Esophagus (tissue), 2 donors: ENCODE measurements around the gene PLCL2. TPM values are rescaled to one million over a fixed set of nuclear protein-coding genes. Genes with fewer than 3 reads are reported as not detected.

Experiments
- H3K27ac ChIP-seq, 2 donors: one replicate each; pipeline ENCODE4 v1.5.1; 2013; ENCODE audit warnings: low read depth in 2 of 2, mild to moderate bottlenecking in 2 of 2, inconsistent platforms in 1 of 2, low read length in 1 of 2, moderate library complexity in 1 of 2
- H3K27me3 ChIP-seq, 2 donors: one replicate each; pipeline ENCODE4 v1.6.1; 2013; ENCODE audit warnings: low read length in 2 of 2, control low read depth in 1 of 2, mild to moderate bottlenecking in 1 of 2; ENCODE audit not compliant: insufficient read depth in 2 of 2, control insufficient read depth in 1 of 2
- H3K36me3 ChIP-seq, 2 donors: one replicate each; pipeline ENCODE4 v1.6.1; 2013; ENCODE audit warnings: low read length in 1 of 2; ENCODE audit not compliant: control insufficient read depth in 2 of 2, insufficient read depth in 2 of 2
- H3K4me1 ChIP-seq, 2 donors: one replicate each; pipeline ENCODE4 v1.6.1; 2013; ENCODE audit warnings: low read length in 1 of 2; ENCODE audit not compliant: control insufficient read depth in 2 of 2, insufficient read depth in 2 of 2
- H3K4me3 ChIP-seq, 2 donors: one replicate each; pipeline ENCODE4 v1.5.1; 2013; ENCODE audit warnings: low read length in 2 of 2, mild to moderate bottlenecking in 2 of 2, low read depth in 1 of 2, moderate library complexity in 1 of 2
- H3K9me3 ChIP-seq, 2 donors: one replicate each; pipeline ENCODE4 v1.6.1; 2013; ENCODE audit warnings: mild to moderate bottlenecking in 2 of 2, low read depth in 1 of 2, low read length in 1 of 2, moderate library complexity in 1 of 2; ENCODE audit not compliant: control insufficient read depth in 2 of 2, insufficient read depth in 1 of 2
- WGBS, 2 donors: extraction: QIAGEN DNeasy Blood & Tissue Kit; methylation state at CpG; one replicate each; pipeline ENCODE4 v1.1.7; 2013; 5-methylcytosine and 5-hydroxymethylcytosine counted together
- polyA plus RNA-seq, 2 donors: library from polyadenylated mRNA; stranded (reverse); fragments of 200-250 nt; gene quantifications; one replicate each; pipeline ENCODE4 v1.2.3, GENCODE V29; 2013
- donor health status: healthy with polysubstance abuse.
- donor health status: Bipolar disorder and iron deficiency.

PLCL2 gene
- polyA plus RNA-seq, 2 donors: 0.22 to 0.35 TPM

GRCh38 chr3:17054301-17054981, 169.7 kb downstream of the PLCL2 start:
- Histone ChIP-seq H3K36me3 (no peaks in the 10 kb centered on the region), H3K9me3 (no peaks in the 10 kb centered on the region), H3K27me3 (no peaks in the 10 kb centered on the region), H3K4me3 (no peak overlapping the region), H3K4me1 (no peaks in the 10 kb centered on the region), H3K27ac (no peak overlapping the region)
- 66 to 89% methylated on average over 1 of the region's 1 CpG for WGBS, 2 donors

GRCh38 chr3:17054982-17055343, 170.2 kb downstream of the PLCL2 start:
- Histone ChIP-seq H3K9me3 (no peaks in the 10 kb centered on the region), H3K27me3 (no peaks in the 10 kb centered on the region), H3K27ac (no peak overlapping the region), H3K4me1 (no peaks in the 10 kb centered on the region), H3K4me3 (no peak overlapping the region), H3K36me3 (no peaks in the 10 kb centered on the region)

DNA sequence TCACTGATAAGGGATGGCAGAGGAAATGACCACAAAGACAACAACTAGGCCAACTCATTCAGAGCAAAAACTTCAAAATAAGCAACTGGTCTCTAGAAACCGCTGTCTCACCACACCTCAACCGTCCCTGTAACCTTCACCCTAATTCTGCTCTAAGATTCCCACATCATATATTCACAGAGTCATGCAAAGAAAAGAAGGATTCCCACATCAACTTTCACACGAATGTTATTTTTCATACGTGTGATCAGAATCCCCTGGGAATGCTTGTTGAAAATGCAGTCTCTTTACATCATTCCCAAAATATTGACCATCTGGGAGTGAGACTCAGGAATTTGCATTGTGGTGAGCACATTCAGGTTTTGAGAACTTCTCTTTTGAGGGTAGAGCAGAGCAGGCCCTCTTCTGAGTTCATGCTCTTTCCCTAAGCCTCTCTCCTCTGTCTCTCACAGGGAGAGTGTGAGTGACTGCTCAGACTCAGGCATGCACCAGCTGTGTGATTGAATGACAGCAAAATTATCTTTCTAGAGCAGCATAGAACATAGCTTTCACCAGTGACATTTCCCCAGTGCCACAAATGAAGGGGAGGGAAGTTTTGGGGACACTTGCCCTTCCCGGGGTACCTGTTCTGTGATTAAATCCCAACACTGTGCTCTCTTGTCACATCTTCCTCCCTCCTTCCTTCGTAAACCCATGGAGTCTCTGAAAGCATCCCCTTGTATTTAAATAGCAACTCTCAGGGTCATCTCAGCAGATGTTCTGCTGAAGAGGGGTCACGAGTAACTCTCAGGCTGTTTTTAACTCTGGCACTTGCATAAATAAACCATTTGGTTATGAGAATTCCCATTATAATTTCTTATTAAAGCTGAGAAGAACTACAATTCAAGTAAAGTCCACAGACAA, 170.9 kb downstream of the PLCL2 start:
- Histone ChIP-seq H3K4me1 (no peaks in the 10 kb centered on the region), H3K27me3 (no peaks in the 10 kb centered on the region), H3K9me3 (no peaks in the 10 kb centered on the region), H3K27ac (no peak overlapping the region), H3K36me3 (no peaks in the 10 kb centered on the region), H3K4me3 (no peak overlapping the region)
- WGBS, 2 donors: 71 to 80% methylated on average over 7 of the region's 7 CpGs

DNA sequence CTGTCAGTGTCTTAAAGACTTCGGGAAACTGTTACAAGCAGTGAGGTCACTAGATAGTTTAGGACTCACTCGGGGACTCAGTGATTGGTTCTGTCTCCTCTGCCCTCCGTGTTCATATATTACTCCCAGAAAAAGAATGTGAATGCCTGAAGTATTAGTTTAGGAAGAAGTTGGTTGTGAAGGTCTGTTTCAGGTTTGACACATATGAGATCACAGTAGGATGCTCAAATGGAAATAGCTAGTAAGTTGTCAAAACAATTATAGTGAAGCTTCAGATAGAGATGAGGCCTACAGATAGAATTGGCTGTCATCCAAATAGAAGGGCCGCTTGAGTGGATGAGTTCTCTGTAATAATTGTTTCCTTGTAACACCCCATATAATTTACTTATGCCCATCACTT, 172.6 kb downstream of the PLCL2 start:
- no peaks in the 10 kb centered on the region for H3K9me3 ChIP-seq
- no peak overlapping the region for H3K27ac ChIP-seq
- WGBS, 2 donors: 81 to 83% methylated on average over 4 of the region's 4 CpGs

DNA sequence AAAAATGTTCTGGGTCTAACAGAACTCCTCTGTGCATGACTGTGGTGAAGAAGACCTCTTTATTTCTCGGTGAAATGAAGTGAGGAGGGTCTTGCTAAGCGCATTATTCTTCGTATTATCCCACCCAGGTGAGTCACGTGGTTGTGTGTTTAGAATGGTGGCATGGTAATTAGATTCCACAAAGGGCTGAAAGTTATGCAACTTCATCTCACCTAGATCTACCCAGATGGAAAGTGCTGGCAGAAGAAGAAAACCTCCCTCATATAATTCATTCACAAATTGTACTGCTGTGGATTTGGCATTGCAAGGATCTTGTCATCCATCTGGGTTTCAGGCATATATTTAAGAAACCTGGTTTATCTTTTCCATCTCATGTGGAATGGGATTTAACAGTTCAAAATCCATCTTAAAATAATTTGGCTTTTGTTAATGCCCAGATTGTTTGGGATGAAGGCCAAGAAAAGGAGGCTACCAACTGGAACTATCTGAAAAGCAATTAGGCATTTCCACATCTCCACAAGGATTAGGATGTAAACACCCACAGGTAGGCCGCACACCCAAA, 175.3 kb downstream of the PLCL2 start:
- H3K27ac ChIP-seq: no peak overlapping the region
- no peaks in the 10 kb centered on the region for H3K4me1 ChIP-seq
- 93 to 95% methylated on average over 5 of the region's 5 CpGs for WGBS, 2 donors
- H3K36me3 ChIP-seq: no peaks in the 10 kb centered on the region
- no peak overlapping the region for H3K4me3 ChIP-seq
- H3K9me3 ChIP-seq: no peaks in the 10 kb centered on the region
- H3K27me3 ChIP-seq: no peaks in the 10 kb centered on the region

More for the DNA sequence above, 172.6 kb downstream of the PLCL2 start:
- no peaks in the 10 kb centered on the region for H3K27me3 ChIP-seq
- H3K36me3 ChIP-seq: no peaks in the 10 kb centered on the region
- H3K4me1 ChIP-seq: no peaks in the 10 kb centered on the region
- H3K4me3 ChIP-seq: no peak overlapping the region

- no peaks in the 10 kb centered on the region for H3K4me1 ChIP-seq
- H3K27me3 ChIP-seq: no peaks in the 10 kb centered on the region
- no peaks in the 10 kb centered on the region for H3K36me3 ChIP-seq
- 92 to 96% methylated on average over 3 of the region's 3 CpGs for WGBS, 2 donors
- H3K4me3 ChIP-seq: no peak overlapping the region
- no peaks in the 10 kb centered on the region for H3K9me3 ChIP-seq
- no peak overlapping the region for H3K27ac ChIP-seq
Measured at GRCh38 chr3:17061005-17061404, 176.2 kb downstream of the PLCL2 start.

- no peaks in the 10 kb centered on the region for H3K4me1 ChIP-seq
- no peaks in the 10 kb centered on the region for H3K36me3 ChIP-seq
- no peak overlapping the region for H3K27ac ChIP-seq
- H3K27me3 ChIP-seq: no peaks in the 10 kb centered on the region
- 69 to 74% methylated on average over 3 of the region's 3 CpGs for WGBS, 2 donors
- no peaks in the 10 kb centered on the region for H3K9me3 ChIP-seq
- H3K4me3 ChIP-seq: no peak overlapping the region
Measured at GRCh38 chr3:17062736-17063135, 178.0 kb downstream of the PLCL2 start.

GRCh38 chr3:17063596-17063995, 178.8 kb downstream of the PLCL2 start:
- Histone ChIP-seq H3K27me3 (no peaks in the 10 kb centered on the region), H3K4me3 (no peak overlapping the region), H3K27ac (no peak overlapping the region), H3K4me1 (no peaks in the 10 kb centered on the region), H3K36me3 (no peaks in the 10 kb centered on the region), H3K9me3 (no peaks in the 10 kb centered on the region)
- 93 to 97% methylated on average over 3 of the region's 3 CpGs for WGBS, 2 donors

- H3K9me3 ChIP-seq: no peaks in the 10 kb centered on the region
- no peak overlapping the region for H3K27ac ChIP-seq
- no peaks in the 10 kb centered on the region for H3K36me3 ChIP-seq
- no peaks in the 10 kb centered on the region for H3K27me3 ChIP-seq
- no peak overlapping the region for H3K4me3 ChIP-seq
- WGBS, 2 donors: 95 to 99% methylated on average over 2 of the region's 2 CpGs
- H3K4me1 ChIP-seq: no peaks in the 10 kb centered on the region
Measured at GRCh38 chr3:17065315-17065714, 180.6 kb downstream of the PLCL2 start.
